Esophagus squamous epithelium (tissue), 5 donors: ENCODE data around the gene MGAT4B. TPM values are rescaled to one million over a fixed set of nuclear protein-coding genes. Genes with fewer than 3 reads are reported as not detected.

ENCODE experiments used
- DNase-seq: peaks from one replicate; lab custom pipeline; 2025; lab: John Stamatoyannopoulos, UW
- H3K27ac ChIP-seq, 4 donors: fragments of 200-600 bp; sonication (generic); one replicate each; pipeline ENCODE4 v1.5.1; 2016 to 2019; ENCODE audit warnings: mild to moderate bottlenecking in 1 of 4
- H3K27me3 ChIP-seq, 4 donors: fragments of 200-600 bp; sonication (generic); 1 replicate in 3 of 4; 2 replicates in 1 of 4; pipeline versions ENCODE4 v1.5.1 to v1.6.0; 2017 to 2021; ENCODE audit warnings: antibody characterized with exemption in 1 of 4
- H3K36me3 ChIP-seq, 3 donors: fragments of 200-600 bp; sonication (generic); one replicate each; pipeline ENCODE4 v1.5.1; 2016 to 2019
- H3K4me1 ChIP-seq, 3 donors: fragments of 200-600 bp; sonication (generic); one replicate each; pipeline ENCODE4 v1.5.1; 2017 to 2019
- H3K4me3 ChIP-seq, 4 donors: fragments of 200-600 bp; sonication (generic); 1 replicate in 3 of 4; 2 replicates in 1 of 4; pipeline ENCODE4 v1.5.1; 2016 to 2019; ENCODE audit warnings: mild to moderate bottlenecking in 2 of 4, moderate library complexity in 1 of 4
- H3K9me3 ChIP-seq, 3 donors: fragments of 200-600 bp; sonication (generic); one replicate each; pipeline ENCODE4 v1.5.1; 2016 to 2019
- CTCF ChIP-seq, 6 experiments: fragments of 450-650 bp in 4 of 6; fragments of 200-600 bp in 2 of 6; sonication (generic) in 2 of 6; IDR thresholded peaks; one replicate each; pipeline ENCODE4 v1.5.1; 2016 to 2019; ENCODE audit warnings: antibody characterized with exemption in 6 of 6, mild to moderate bottlenecking in 4 of 6, moderate library complexity in 4 of 6
- POLR2A ChIP-seq, 4 donors: fragments of 450-650 bp; IDR thresholded peaks; one replicate each; pipeline ENCODE4 v1.6.1; 2017; ENCODE audit warnings: antibody characterized with exemption in 4 of 4, mild to moderate bottlenecking in 4 of 4, moderate library complexity in 3 of 4
- WGBS, 2 donors: methylation state at CpG; one replicate each; pipeline ENCODE4 v1.1.5; 2018; 5-methylcytosine and 5-hydroxymethylcytosine counted together
- intact Hi-C: fragments of 100-400 bp; cut with DNase I; formaldehyde crosslinking; loops from one replicate; pipeline ENCODE4 v1.15.0; 2022
- total RNA-seq, 4 donors: library from RNA; depleted of rRNA; stranded (reverse); fragments of >200 nt; gene quantifications; one replicate each; pipeline ENCODE4 v1.1.0, GENCODE V29; 2016
- donor health status: DM: yes; HTN: yes; CAD: no.

Gene MGAT4B
- total RNA-seq, 4 donors from 2014 or later = 68.5 to 119 (median 87.7) TPM

GRCh38 chr5:179805529-179806249, 977 bp downstream of the MGAT4B start:
- Histone ChIP-seq H3K27ac (peak overlapping the region; percentile 93 to 99 (median 96)), H3K36me3 (peaks cover 0 to 11% (median 8%) of the 10 kb centered on the region in 3 donors), H3K9me3 (no peaks in the 10 kb centered on the region), H3K27me3 (no peaks in the 10 kb centered on the region), H3K4me3 (peak overlapping the region; percentile 77 to 99 (median 90)), H3K4me1 (peaks cover 42 to 60% (median 49%) of the 10 kb centered on the region in 3 donors)
- intact Hi-C loops = no loop called here
- DNase-seq = no peak
- TF ChIP-seq CTCF (IDR thresholded peaks at IDR 0.05) = no peak
- no peak for TF ChIP-seq POLR2A (IDR thresholded peaks at IDR 0.05)
- WGBS, 2 donors = no CpG with 5 or more reads among the region's 65 CpGs

- Histone ChIP-seq H3K27me3 (no peaks in the 10 kb centered on the region), H3K9me3 (no peaks in the 10 kb centered on the region), H3K36me3 (peaks cover 0 to 16% (median 9%) of the 10 kb centered on the region in 3 donors), H3K4me3 (peak overlapping the region; percentile 77 to 99 (median 90)), H3K27ac (peak overlapping the region; percentile 93 to 99 (median 96)), H3K4me1 (peaks cover 42 to 60% (median 49%) of the 10 kb centered on the region in 3 donors)
- TF ChIP-seq POLR2A (IDR thresholded peaks at IDR 0.05) = no peak
- no peak for TF ChIP-seq CTCF (IDR thresholded peaks at IDR 0.05)
- DNase-seq = no peak
- WGBS, 2 donors = 30 to 39% methylated on average over 3 to 4 of the region's 9 CpGs
- intact Hi-C loops = no loop called here
Observed at GRCh38 chr5:179805070-179805528, 1.6 kb downstream of the MGAT4B start.

GRCh38 chr5:179804555-179804947, 2.1 kb downstream of the MGAT4B start:
- Histone ChIP-seq H3K9me3 (no peaks in the 10 kb centered on the region), H3K4me3 (peak overlapping the region in 2 of 4 donors; percentile 96 to 99), H3K27me3 (no peaks in the 10 kb centered on the region), H3K27ac (peak overlapping the region in 2 of 4 donors; percentile 95 to 99), H3K36me3 (peaks cover 4 to 22% (median 14%) of the 10 kb centered on the region in 3 donors), H3K4me1 (peaks cover 42 to 60% (median 49%) of the 10 kb centered on the region in 3 donors)
- intact Hi-C loops = no loop called here
- TF ChIP-seq CTCF (IDR thresholded peaks at IDR 0.05) = no peak
- TF ChIP-seq POLR2A (IDR thresholded peaks at IDR 0.05) = no peak
- 84 to 87% methylated on average over 6 to 7 of the region's 8 CpGs for WGBS, 2 donors
- DNase-seq = no peak

- no peak for DNase-seq
- peak overlapping the region; percentile 1 to 16 (median 9) for H3K27ac ChIP-seq
- WGBS, 2 donors = 40 to 49% methylated on average over 5 to 13 of the region's 18 CpGs
Observed at GRCh38 chr5:179803651-179804554, 2.8 kb downstream of the MGAT4B start.

More at GRCh38 chr5:179803651-179804554, 2.8 kb downstream of the MGAT4B start:
- H3K27me3 ChIP-seq = no peaks in the 10 kb centered on the region
- peaks cover 11 to 28% (median 21%) of the 10 kb centered on the region in 3 donors for H3K36me3 ChIP-seq
- H3K9me3 ChIP-seq = no peaks in the 10 kb centered on the region
- intact Hi-C loops = no loop called here
- TF ChIP-seq CTCF (IDR thresholded peaks at IDR 0.05) = no peak
- no peak for TF ChIP-seq POLR2A (IDR thresholded peaks at IDR 0.05)
- peak overlapping the region in 1 of 4 donors; percentile 99 for H3K4me3 ChIP-seq
- H3K4me1 ChIP-seq = peaks cover 42 to 60% (median 49%) of the 10 kb centered on the region in 3 donors
